HG03045 (cell line): ENCODE results near the gene FCGR3B.
"Not testable (repeated sequence)": the region's sequence is repeated elsewhere in the genome, so short reads cannot be mapped to it uniquely, and the experiment has no call there.

Experiments
- ATAC-seq: cut with Tn5 transposase; IDR thresholded peaks from one replicate; pipeline ENCODE4 v1.9.1; 2021; ENCODE audit warnings: mild to moderate bottlenecking, moderate library complexity; ENCODE audit not compliant: unreplicated experiment

The FCGR3B gene

DNA sequence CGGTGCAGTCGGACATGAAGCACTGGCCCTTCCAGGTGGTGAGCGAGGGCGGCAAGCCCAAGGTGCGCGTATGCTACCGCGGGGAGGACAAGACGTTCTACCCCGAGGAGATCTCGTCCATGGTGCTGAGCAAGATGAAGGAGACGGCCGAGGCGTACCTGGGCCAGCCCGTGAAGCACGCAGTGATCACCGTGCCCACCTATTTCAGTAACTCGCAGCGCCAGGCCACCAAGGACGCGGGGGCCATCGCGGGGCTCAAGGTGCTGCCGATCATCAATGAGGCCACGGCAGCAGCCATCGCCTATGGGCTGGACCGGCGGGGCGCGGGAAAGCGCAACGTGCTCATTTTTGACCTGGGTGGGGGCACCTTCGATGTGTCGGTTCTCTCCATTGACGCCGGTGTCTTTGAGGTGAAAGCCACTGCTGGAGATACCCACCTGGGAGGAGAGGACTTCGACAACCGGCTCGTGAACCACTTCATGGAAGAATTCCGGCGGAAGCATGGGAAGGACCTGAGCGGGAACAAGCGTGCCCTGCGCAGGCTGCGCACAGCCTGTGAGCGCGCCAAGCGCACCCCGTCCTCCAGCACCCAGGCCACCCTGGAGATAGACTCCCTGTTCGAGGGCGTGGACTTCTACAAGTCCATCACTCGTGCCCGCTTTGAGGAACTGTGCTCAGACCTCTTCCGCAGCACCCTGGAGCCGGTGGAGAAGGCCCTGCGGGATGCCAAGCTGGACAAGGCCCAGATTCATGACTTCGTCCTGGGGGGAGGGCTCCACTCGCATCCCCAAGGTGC is 24.2 kb downstream of the FCGR3B start:
- ATAC-seq = not testable (repeated sequence)

DNA sequence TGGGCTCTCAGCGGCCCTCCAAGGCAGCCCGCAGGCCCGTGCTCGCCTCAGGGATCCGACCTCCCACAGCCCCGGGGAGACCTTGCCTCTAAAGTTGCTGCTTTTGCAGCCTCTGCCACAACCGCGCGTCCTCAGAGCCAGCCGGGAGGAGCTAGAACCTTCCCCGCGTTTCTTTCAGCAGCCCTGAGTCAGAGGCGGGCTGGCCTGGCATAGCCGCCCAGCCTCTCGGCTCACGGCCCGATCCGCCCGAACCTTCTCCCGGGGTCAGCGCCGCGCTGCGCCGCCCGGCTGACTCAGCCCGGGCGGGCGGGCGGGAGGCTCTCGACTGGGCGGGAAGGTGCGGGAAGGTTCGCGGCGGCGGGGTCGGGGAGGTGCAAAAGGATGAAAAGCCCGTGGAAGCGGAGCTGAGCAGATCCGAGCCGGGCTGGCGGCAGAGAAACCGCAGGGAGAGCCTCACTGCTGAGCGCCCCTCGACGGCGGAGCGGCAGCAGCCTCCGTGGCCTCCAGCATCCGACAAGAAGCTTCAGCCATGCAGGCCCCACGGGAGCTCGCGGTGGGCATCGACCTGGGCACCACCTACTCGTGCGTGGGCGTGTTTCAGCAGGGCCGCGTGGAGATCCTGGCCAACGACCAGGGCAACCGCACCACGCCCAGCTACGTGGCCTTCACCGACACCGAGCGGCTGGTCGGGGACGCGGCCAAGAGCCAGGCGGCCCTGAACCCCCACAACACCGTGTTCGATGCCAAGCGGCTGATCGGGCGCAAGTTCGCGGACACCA is 25.0 kb downstream of the FCGR3B start:
- not testable (repeated sequence) for ATAC-seq

DNA sequence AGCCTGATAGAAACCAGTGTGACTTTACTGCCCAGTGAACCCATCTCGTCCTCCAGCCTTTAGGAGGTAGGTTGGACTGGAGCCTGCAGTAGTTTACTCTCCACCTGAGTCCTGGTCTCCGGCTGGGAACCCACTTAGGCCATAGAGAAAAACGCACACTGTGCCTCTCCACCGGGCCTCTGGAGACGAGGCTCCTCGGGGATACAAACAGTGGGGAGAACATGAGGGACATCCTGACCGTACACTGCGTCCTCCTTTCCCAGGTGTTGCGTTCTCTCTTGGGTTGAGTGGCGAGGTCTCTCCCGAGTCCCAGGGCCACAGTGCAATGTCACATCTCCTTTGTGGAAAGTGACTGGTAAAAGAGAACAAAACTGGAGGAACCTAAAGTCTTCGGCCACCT is 26.0 kb downstream of the FCGR3B start:
- not testable (repeated sequence) for ATAC-seq

DNA sequence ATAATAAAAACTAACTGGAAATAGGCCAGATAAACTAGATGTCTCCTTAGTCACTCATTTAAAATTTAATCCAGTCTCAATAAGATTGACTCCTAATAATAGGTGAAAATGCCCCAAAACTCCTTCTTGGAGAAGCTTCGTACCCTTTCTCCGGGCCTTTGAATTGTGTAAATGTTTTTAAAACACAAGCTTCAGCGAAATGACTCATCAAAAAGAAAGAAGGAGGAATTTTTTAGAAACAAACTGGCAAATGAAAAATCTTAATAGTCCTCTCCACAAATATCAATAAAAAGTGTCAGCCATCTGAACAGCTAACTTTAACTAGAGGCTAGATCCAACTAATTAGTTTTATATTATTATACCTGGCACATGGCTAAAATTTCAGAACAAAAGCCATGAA is 33.9 kb downstream of the FCGR3B start:
- ATAC-seq = not testable (repeated sequence)

DNA sequence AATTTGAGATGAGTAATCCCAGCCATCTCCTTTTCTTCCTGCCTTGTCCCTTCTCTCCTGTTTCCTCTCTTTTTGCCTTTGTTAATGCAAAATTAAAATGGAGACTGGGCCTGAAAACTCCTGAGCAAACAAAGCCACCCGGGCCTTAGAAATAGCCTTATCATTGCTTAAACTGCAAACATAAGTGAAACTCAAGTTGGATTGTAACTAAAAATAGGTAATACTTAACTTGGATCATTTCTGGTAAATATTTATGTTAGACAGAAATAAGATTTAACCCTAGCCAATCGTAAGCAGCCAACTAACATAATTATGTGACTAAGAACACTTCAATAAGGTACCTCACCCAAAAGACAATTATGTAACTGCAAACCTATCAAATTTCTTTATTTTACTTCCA is 35.4 kb downstream of the FCGR3B start:
- ATAC-seq = not testable (repeated sequence)

DNA sequence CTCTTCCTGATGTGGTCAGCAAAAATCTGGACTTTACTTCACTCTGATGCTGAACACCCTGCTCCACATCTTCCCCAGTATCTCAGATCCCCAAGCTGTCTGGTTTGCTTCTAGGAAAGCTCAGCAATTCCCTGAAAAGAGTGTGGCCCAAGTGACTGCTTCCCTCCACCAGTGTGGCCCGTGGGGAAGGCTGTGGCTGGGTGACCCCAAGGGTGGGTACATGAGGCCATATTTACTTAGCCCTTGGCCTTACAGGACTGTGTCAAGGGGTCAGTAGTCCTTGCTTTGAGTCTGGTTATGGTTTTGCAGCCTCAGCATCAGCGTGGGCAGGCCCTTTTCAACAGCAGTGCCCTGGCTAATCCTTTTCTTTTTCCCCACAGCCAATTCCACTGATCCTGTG is 35.8 kb downstream of the FCGR3B start:
- not testable (repeated sequence) for ATAC-seq

DNA sequence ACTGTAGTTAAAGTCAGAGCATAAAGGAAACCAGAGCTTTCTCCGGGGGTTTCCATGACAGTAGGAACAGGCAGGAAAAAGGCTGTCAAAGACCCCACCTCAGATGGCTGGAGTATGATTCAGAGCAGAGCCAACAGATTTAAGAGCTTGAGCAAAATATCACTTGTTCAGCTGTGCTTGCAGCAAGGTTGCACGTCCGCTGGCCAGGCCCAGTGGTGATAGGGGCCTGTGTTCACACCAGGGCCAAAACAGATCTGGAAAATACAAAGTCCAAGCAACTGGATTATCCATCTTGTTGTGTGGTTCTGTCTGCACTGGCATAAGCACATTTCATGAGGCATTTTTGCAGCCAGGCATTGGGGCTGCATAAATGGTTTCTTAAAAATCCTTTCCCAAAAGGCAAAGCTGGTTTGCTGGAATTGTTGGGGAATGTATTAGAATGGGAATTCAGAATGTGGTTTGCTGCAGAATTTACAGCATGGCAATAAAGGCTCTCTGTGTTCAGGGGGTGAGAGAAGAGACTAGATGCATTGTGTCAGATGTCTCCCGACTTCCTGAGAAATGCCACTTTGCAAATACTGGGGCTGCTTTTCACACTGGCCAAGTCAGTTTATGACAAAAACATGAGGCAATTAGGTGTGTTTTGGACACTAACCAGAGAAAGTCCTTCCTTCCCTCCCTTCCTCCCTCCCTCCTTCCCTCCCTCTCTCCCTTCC is 36.5 kb downstream of the FCGR3B start:
- ATAC-seq = not testable (repeated sequence)

DNA sequence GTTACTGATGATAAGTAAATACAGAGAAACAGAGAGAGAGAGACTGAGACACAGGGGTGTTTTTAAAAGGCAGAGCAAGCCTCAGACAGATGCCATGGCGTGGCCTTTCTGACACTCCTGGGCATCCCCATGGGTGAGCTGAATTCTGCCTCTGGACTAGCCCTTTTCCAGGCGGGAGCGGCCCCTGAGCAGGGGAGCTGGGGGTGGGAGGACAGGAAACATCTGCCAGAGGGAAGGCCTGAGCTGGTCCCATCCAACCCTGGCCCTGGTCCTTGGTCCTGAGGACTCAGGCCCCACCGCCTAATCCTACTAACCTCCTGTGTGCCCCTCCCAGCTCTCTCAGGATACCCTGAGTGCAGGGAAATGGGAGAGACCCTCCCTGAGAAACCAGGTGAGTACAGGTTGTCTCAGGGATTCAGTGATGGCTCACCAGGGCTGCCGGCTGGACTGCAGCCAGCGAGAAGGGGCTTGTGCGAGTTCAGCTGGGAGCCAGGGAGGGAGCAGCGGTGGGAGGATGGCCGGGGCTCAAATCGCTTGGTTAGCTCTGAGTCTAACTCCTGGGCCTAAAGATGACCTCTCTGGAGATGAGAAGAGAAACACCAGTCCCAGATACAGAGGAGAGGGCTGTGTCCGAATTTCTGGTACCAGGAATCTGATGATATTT is 37.8 kb downstream of the FCGR3B start:
- ATAC-seq = not testable (repeated sequence)

DNA sequence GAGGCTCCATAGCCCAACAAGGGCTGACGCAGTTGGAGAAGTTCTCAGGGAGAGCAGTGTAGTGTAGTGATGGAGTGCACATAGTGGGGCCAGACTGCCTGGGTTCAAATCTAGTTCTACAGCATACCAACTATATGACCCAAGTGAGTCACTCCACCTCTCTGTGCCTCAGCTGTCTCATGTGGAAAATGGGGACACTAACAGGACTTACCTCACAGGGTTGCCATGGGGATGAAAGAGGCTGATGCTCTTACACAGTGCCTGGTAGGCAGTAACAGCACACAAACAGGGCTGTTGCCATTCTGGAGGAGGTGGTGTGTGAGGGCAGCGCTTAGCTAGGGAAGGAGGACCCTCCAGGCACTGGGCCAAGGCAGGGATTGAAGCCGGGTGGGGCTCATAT is 38.4 kb downstream of the FCGR3B start:
- not testable (repeated sequence) for ATAC-seq

DNA sequence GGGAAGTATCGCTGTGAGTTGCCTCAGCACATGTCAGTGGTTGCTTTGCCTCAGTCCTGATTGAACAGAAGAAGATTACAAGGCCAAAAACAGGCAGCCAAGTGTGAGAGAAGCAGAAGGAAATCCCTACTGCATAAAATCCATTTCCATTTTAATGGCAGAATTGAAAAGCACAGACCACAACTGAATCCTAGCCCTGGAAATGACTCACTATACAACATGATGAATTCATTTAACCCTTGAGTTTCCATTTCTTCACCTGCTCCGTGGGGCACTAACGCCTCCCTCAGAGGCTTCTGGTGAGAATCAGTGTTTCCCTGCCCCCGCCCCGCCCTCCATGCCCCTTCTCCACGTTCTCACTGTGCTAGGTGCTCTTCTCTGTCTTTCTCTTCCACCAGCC is 41.1 kb downstream of the FCGR3B start:
- ATAC-seq = not testable (repeated sequence)

DNA sequence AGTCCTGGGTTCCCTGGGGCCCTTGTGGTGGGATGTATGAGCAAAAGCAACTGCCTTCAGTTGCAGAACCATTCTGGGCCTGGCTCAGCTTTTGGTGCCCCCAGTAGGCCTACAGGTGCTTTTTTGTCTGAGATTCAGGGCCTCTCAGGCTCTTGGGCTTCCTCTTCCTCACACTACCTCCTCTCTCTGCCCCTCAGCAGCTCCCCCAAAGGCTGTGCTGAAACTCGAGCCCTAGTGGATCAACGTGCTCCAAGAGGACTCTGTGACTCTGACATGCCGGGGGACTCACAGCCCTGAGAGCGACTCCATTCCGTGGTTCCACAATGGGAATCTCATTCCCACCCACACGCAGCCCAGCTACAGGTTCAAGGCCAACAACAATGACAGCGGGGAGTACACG is 41.6 kb downstream of the FCGR3B start:
- not testable (repeated sequence) for ATAC-seq

DNA sequence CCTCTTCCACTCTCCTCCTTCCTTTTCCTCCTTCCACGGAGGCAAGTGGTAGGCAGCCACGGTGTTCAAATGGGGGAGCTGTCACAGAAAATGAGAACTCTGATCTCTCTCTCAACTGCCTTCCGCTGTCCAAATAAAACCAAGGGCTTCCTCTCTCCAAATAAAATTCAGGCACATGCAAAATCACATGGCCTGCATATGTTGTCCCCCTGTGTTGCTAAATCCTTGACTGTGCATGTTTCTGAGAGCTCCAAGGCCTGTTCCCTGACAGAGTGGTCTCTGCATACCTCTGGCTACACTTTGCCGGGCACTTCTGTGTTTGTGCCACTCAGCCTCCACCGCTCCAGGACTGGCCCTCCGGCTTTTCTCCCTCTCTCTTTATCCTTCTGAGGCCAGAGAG is 42.4 kb downstream of the FCGR3B start:
- not testable (repeated sequence) for ATAC-seq

DNA sequence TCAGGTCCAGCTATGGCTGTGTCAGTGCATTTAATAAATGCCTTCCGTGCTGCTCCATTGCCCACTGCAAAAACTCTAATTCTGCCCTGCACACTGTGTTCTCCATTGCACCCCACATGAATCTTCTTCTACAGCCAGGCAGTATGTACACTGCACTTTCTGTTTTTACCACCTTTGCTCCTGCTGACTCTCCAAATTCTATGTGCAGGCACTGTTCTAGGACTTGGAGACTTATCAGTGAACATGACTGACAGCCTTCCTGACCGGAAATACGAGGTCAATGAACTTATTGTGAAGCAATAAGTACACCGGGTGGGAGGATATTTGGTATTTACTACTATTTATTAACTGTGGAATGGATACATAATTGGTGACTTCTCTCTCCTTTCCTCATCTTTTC is 48.1 kb downstream of the FCGR3B start:
- ATAC-seq = not testable (repeated sequence)

DNA sequence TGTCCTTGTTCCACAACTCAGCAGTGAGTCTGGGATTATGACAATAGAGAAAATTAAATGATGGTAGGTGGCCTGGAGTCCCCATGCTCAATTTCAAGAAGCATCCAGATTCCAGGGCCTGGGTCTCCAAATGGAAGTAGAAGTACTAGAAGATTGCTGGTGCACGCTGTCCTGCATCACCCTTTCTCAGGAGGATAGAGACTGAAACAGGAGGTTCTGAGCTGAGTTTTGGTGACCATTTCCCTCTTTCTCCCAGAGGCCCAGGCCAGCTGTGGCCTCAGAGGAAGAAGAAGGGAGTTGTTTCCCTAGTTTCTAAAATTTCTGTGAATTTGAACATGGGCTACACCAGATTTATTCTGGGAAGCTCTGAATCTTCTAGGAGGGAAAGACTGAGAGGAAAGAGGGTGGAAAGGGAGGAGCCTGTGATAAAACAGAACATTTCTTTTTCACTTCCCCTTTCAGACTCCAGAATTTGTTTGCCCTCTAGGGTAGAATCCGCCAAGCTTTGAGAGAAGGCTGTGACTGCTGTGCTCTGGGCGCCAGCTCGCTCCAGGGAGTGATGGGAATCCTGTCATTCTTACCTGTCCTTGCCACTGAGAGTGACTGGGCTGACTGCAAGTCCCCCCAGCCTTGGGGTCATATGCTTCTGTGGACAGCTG is 50.0 kb downstream of the FCGR3B start:
- peak; percentile 64 for ATAC-seq

DNA sequence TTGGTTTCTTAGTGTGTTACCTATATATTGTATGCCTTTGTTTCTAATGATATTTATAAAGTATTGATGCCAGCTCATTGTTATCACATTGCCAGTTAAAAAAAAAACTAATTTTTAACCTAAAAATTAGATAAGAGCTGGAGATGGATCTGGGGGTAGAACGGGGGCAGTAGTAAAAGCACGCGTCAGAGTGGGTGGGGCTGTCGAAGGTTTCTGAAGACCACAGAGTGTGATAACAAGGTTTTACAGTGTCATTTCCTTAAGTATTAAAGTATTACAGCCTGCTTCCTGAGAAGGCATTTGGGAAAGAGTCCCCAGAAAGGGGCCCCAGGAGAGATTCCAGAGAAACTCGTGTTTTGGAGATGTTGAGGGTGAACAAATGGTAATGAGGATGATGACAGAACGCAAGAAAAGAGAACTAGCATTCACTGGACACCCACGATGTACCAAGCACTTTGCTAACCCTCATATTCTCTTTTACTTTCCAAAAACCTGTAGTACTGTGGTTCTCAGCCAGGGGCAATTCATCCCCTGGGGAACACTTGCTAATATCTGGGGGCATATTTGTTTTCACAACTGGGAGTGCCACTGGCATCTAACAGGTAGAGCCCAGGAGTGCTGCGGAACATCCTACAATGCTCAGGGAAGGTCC is 51.0 kb downstream of the FCGR3B start:
- ATAC-seq = not testable (repeated sequence)

DNA sequence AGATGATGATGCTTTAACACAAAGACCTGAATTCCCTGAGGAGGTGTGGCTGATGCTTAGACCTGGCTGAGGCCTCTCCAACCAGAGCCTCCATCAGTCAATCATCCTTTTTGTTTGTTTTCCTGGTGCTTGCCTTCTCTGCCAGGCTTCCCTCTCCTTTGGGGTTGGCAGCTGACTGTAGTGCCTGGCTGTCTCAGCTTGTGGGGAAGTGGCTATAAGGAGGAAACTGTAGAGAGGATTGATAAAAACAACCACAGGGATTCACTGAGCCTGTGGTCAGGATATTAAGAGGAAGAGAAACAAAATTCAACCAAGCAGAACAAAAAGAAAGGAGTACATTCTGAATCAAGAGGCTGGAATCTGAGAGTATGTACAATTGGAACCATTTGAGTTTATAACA is 54.3 kb downstream of the FCGR3B start:
- ATAC-seq = not testable (repeated sequence)
